ENCODE measurements around the gene TRPC4. TPM values are rescaled to one million over a fixed set of nuclear protein-coding genes. Genes with fewer than 3 reads are reported as not detected.

The TRPC4 gene
- total RNA-seq, 2 experiments from 2014 or later: not detected

DNA sequence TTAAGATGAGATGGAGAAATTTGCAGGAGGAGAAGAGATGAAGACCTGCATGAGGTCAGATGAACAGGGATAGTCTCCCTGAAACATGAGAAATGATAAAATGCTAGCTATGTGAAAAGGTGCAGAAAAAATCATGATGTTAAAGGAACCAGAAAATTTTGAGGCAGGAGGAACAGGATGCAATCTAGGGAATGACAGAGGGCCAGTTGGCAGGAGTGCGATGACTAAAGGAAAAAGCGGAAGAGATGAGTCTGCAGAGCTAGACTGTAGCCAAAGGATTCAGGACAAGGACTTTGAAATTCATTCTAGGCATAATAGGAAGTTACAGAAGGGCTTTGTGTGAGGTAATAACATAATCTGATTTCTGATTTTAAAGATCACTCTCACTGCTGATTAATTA lies 77.9 kb downstream of the TRPC4 start:
- no peak for ATAC-seq (ENCODE audit: low read depth)
- H3K9me3 Mint-ChIP-seq: no peaks in the 10 kb centered on the region
- POLR2A ChIA-PET: no interaction called here
- no peak for DNase-seq
- H3K27ac Mint-ChIP-seq: no peak overlapping the region
- no peaks in the 10 kb centered on the region for H3K4me1 Mint-ChIP-seq
- no peak overlapping the region for H3K4me3 Mint-ChIP-seq
- no peaks in the 10 kb centered on the region for H3K36me3 Mint-ChIP-seq
- H3K27me3 Mint-ChIP-seq: no peaks in the 10 kb centered on the region

DNA sequence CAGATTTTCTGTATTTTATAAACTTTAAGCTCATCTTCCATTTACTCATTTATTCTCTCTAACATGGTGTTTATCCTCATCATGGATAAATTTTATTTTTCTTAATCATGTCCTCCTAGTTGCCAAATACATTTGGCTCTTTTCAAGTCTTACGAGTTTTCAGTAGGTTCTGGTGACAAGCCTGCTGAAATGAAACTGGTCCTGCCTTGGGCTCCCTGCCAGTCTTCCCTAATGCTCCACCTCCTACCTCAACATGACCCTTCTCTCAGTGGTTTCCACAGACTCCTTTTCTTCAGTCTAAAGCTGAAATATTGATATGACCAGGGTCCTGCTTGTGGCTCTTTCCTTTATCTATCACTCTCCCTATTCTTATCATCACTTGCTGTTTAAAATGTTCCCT lies 81.2 kb downstream of the TRPC4 start:
- no peaks in the 10 kb centered on the region for H3K36me3 Mint-ChIP-seq
- H3K4me1 Mint-ChIP-seq: no peaks in the 10 kb centered on the region
- H3K4me3 Mint-ChIP-seq: no peak overlapping the region
- DNase-seq (no peak), ATAC-seq (ENCODE audit: low read depth) (no peak)
- H3K27ac Mint-ChIP-seq: no peak overlapping the region
- POLR2A ChIA-PET: no interaction called here
- no peaks in the 10 kb centered on the region for H3K27me3 Mint-ChIP-seq
- H3K9me3 Mint-ChIP-seq: no peaks in the 10 kb centered on the region

DNA sequence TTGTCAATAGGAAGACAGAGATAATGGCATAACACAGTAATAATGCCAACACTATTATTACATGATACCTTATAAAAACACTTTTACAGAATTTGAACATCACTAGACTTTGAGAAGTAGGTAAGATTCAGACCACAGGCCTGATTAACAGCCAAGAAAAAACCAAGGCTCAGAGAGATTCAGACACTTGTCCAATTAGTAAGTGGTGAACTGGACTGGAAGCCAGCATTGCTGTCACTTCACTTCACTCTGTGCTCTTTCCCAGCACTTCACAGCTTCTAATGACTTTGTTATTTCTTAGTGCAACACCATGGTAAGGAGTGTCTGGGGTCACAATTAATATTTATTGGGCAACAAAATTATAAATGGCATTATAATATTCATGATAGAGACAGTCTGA lies 91.9 kb downstream of the TRPC4 start:
- Mint-ChIP-seq H3K4me3 (no peak overlapping the region), H3K27ac (no peak overlapping the region), H3K36me3 (no peaks in the 10 kb centered on the region), H3K27me3 (no peaks in the 10 kb centered on the region), H3K4me1 (no peaks in the 10 kb centered on the region), H3K9me3 (no peaks in the 10 kb centered on the region)
- no peak for DNase-seq
- ATAC-seq (ENCODE audit: low read depth): no peak
- POLR2A ChIA-PET: no interaction called here

GRCh38 chr13:37775871-37776270 lies 93.7 kb downstream of the TRPC4 start:
- Mint-ChIP-seq H3K27me3 (no peaks in the 10 kb centered on the region), H3K9me3 (no peaks in the 10 kb centered on the region), H3K4me3 (no peak overlapping the region), H3K27ac (no peak overlapping the region), H3K36me3 (no peaks in the 10 kb centered on the region), H3K4me1 (no peaks in the 10 kb centered on the region)
- POLR2A ChIA-PET: no interaction called here
- no peak for ATAC-seq (ENCODE audit: low read depth)
- no peak for DNase-seq

GRCh38 chr13:37772644-37773043 lies 96.9 kb downstream of the TRPC4 start:
- no peak for DNase-seq
- no peaks in the 10 kb centered on the region for H3K27me3 Mint-ChIP-seq
- H3K36me3 Mint-ChIP-seq: no peaks in the 10 kb centered on the region
- no peak overlapping the region for H3K4me3 Mint-ChIP-seq
- ATAC-seq (ENCODE audit: low read depth): no peak
- no peaks in the 10 kb centered on the region for H3K4me1 Mint-ChIP-seq
- H3K9me3 Mint-ChIP-seq: no peaks in the 10 kb centered on the region
- POLR2A ChIA-PET: no interaction called here
- no peak overlapping the region for H3K27ac Mint-ChIP-seq

- no peaks in the 10 kb centered on the region for H3K9me3 Mint-ChIP-seq
- H3K27me3 Mint-ChIP-seq: no peaks in the 10 kb centered on the region
- POLR2A ChIA-PET: no interaction called here
- ATAC-seq (ENCODE audit: low read depth) (no peak), DNase-seq (no peak)
- H3K4me3 Mint-ChIP-seq: no peak overlapping the region
- no peaks in the 10 kb centered on the region for H3K4me1 Mint-ChIP-seq
- H3K36me3 Mint-ChIP-seq: no peaks in the 10 kb centered on the region
- no peak overlapping the region for H3K27ac Mint-ChIP-seq
Measured at GRCh38 chr13:37769545-37769944, 100.0 kb downstream of the TRPC4 start.

DNA sequence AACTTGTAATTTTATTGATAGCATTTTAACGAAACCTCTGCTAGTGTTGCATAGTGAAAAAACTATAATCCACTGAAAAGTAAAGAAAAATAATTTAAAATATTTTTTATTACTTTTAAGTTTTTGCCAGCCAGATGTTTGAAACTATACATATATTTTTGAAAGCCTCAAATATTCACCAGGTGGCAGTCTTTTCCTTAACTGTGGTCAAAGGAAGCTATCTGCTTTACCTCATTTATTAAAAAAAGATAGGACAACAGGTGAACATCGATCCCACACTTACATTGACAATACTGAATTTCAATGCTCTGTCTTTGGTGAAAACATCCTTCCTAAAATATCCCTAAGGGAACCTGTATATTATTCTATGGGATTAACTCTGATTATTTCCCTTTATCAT lies 100.5 kb downstream of the TRPC4 start:
- H3K4me3 Mint-ChIP-seq: no peak overlapping the region
- no peaks in the 10 kb centered on the region for H3K27me3 Mint-ChIP-seq
- no peak for ATAC-seq (ENCODE audit: low read depth)
- no peak overlapping the region for H3K27ac Mint-ChIP-seq
- DNase-seq: no peak
- no peaks in the 10 kb centered on the region for H3K36me3 Mint-ChIP-seq
- no peaks in the 10 kb centered on the region for H3K9me3 Mint-ChIP-seq
- no peaks in the 10 kb centered on the region for H3K4me1 Mint-ChIP-seq
- POLR2A ChIA-PET: no interaction called here

DNA sequence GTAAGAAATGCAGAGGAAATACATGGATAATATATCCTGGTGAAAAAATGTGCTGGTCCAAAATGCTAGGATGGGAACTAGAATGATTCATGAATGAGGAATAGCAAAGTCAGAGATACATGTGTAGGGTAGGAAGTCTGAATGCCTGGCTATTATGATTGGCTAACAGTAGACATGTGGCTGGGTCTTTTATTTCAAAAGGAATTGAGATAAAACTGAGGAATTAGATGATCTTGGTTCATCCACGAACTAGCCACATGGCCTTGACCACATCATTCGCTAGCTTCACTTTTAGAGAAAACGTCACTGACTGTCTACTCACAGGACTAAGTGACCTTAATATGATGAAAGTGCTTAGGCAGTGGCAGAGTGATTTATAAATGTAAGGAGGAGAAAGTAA lies 103.1 kb downstream of the TRPC4 start:
- Mint-ChIP-seq H3K36me3 (no peaks in the 10 kb centered on the region), H3K4me3 (no peak overlapping the region), H3K9me3 (no peaks in the 10 kb centered on the region), H3K27me3 (no peaks in the 10 kb centered on the region), H3K4me1 (no peaks in the 10 kb centered on the region), H3K27ac (no peak overlapping the region)
- no peak for ATAC-seq (ENCODE audit: low read depth)
- POLR2A ChIA-PET: no interaction called here
- DNase-seq: no peak

DNA sequence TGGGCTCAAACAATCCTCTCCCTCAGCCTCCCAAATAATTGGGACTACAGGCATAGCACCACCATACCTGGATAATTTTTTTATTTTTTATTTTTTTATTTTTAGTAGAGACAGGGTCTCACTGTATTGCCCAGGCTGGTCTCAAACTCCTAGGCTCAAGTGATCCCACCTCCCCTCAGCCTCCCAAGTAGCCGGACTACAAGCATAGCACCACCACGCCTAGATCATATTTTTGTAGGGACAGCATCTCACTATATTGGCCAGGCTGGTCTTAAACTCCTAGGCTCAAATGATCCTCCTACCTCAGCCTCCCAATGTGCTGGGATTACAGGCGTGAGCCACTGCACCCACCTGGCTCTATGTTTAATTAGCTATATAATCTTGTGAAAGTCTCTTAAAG lies 114.2 kb downstream of the TRPC4 start:
- no peaks in the 10 kb centered on the region for H3K27me3 Mint-ChIP-seq
- H3K27ac Mint-ChIP-seq: no peak overlapping the region
- POLR2A ChIA-PET: no interaction called here
- H3K36me3 Mint-ChIP-seq: no peaks in the 10 kb centered on the region
- H3K4me1 Mint-ChIP-seq: no peaks in the 10 kb centered on the region
- ATAC-seq (ENCODE audit: low read depth) (no peak), DNase-seq (no peak)
- H3K9me3 Mint-ChIP-seq: no peaks in the 10 kb centered on the region
- no peak overlapping the region for H3K4me3 Mint-ChIP-seq

DNA sequence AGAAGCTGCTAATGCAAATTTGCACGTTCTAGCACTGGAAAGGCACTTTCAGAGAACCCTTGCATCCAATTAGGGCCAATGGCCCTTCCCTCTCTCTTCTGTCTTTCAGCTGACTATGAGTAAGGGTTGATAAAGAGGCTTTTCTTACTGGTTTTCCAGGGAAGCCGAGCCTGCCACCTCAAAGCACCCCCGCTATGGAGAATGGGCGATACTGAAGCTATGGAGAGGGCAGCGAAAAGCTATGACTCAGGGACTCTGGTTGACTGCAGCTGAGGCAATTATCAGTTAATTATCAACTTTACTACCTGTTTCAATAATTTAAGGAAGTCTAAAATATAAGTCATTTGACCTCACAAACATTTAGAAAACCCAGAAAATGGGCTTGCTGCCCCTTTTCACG lies 115.8 kb downstream of the TRPC4 start:
- POLR2A ChIA-PET: no interaction called here
- ATAC-seq (ENCODE audit: low read depth) (no peak), DNase-seq (no peak)
- no peaks in the 10 kb centered on the region for H3K9me3 Mint-ChIP-seq
- no peak overlapping the region for H3K27ac Mint-ChIP-seq
- no peaks in the 10 kb centered on the region for H3K27me3 Mint-ChIP-seq
- no peak overlapping the region for H3K4me3 Mint-ChIP-seq
- H3K4me1 Mint-ChIP-seq: no peaks in the 10 kb centered on the region
- no peaks in the 10 kb centered on the region for H3K36me3 Mint-ChIP-seq

- DNase-seq (no peak), ATAC-seq (ENCODE audit: low read depth) (no peak)
- Mint-ChIP-seq H3K9me3 (no peaks in the 10 kb centered on the region), H3K4me3 (no peak overlapping the region), H3K4me1 (no peaks in the 10 kb centered on the region), H3K27me3 (no peaks in the 10 kb centered on the region), H3K27ac (no peak overlapping the region), H3K36me3 (no peaks in the 10 kb centered on the region)
- POLR2A ChIA-PET: no interaction called here
Measured at GRCh38 chr13:37752146-37752545, 117.4 kb downstream of the TRPC4 start.

DNA sequence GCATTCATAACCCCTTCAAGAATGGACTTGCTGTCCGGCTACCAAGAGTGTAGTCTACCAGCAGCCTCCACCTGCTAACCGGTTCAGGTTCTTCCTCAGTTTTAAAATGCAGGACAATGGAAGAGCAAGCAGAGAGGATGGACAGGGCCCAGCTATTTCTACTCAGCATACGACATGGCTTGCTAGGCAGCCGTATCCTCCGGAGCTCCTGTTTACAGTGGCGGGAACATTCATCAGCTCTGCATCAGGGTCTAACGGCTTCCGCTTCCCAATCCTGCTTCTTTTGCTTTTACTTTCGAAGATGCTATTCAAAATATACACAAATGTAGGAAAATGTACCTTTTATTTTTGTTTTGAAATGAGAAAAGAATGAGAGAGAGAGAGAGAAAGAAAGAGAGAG lies 118.5 kb downstream of the TRPC4 start:
- Mint-ChIP-seq H3K4me3 (no peak overlapping the region), H3K9me3 (no peaks in the 10 kb centered on the region), H3K36me3 (no peaks in the 10 kb centered on the region), H3K27me3 (no peaks in the 10 kb centered on the region), H3K4me1 (no peaks in the 10 kb centered on the region), H3K27ac (no peak overlapping the region)
- DNase-seq: no peak
- ATAC-seq (ENCODE audit: low read depth): no peak
- POLR2A ChIA-PET: no interaction called here

GRCh38 chr13:37748913-37749312 lies 120.7 kb downstream of the TRPC4 start:
- ATAC-seq (ENCODE audit: low read depth) (no peak), DNase-seq (no peak)
- Mint-ChIP-seq H3K9me3 (no peaks in the 10 kb centered on the region), H3K27me3 (no peaks in the 10 kb centered on the region), H3K36me3 (no peaks in the 10 kb centered on the region), H3K4me1 (no peaks in the 10 kb centered on the region), H3K27ac (no peak overlapping the region), H3K4me3 (no peak overlapping the region)
- POLR2A ChIA-PET: no interaction called here

DNA sequence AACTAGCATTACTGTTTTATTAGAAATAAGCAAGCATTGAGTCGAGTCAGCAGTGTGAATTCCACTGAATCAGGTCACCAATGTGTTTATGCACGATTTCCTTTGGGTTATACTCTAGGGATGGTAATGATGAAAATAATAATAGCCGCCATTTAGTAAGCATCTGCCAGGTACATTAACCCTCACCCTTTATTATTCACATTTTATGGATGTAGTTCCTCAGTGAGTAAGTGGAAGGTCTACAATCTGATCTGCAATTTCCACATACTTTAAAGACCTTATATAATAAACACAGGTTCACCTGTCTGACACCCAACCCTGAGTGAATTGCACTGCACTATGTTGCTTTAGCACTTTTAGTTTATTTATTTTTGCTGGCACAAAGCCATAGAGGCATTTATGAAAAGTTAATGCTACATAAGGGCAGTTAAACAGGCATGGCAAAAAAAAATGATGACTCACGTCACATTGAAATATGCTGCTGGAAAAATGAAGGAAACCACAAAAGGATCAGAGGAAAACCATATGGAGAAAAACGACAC lies 122.4 kb downstream of the TRPC4 start:
- Mint-ChIP-seq H3K27me3 (no peaks in the 10 kb centered on the region), H3K9me3 (no peaks in the 10 kb centered on the region), H3K27ac (no peak overlapping the region), H3K4me3 (no peak overlapping the region), H3K36me3 (no peaks in the 10 kb centered on the region), H3K4me1 (no peaks in the 10 kb centered on the region)
- POLR2A ChIA-PET: no interaction called here
- ATAC-seq (ENCODE audit: low read depth) (no peak), DNase-seq (no peak)

DNA sequence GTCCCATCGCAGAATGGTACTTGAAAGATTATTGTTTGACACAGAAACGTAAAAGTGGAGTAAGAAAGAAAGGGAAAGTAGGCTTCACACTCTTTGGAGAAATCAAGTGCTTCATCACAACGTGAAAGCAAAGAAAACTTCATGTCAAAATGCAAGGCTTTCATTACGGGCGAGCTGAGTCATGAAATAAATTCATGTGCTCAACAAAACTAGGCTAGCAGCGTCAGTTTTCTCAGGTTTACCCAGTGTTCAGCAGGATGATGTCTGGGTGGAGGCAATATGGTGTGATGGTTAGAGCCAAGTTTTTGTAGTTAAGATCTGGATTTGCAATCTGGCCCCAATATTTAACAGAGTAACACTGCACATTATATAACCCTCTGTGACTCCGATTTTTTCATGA lies 128.0 kb downstream of the TRPC4 start:
- Mint-ChIP-seq H3K27me3 (no peaks in the 10 kb centered on the region), H3K36me3 (no peaks in the 10 kb centered on the region), H3K9me3 (peaks cover 1% of the 10 kb centered on the region), H3K4me1 (no peaks in the 10 kb centered on the region), H3K4me3 (no peak overlapping the region), H3K27ac (no peak overlapping the region)
- ATAC-seq (ENCODE audit: low read depth) (no peak), DNase-seq (no peak)
- POLR2A ChIA-PET: no interaction called here
